Measurements from ENCODE around the gene WNK4. TPM values are rescaled to one million over a fixed set of nuclear protein-coding genes. Genes with fewer than 3 reads are reported as not detected.

Gene WNK4
- total RNA-seq, 2 donors from 2014 or later, result 0.08 TPM; not detected in 1

DNA sequence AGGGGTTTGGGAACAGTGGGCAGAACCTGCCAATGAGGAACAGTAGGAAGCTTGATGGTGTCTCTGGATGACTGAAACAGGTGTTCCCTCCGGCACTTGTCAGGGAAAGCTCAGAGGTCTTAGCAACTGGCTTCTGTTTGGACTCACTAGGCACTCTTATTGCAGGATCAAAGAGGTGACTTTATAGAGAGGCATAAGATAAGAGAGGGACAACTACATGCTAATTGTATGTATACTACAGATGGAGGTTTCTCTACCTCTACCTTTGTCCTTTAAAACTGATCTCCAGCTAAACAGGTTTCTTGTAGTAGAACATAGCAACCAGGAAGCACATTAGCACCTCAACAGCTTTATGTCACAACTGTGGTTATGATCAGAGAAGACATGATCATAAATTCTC is 25.8 kb downstream of the WNK4 start:
- TF ChIP-seq CTCF (IDR thresholded peaks at IDR 0.05), result no peak
- no peaks in the 10 kb centered on the region for H3K4me1 ChIP-seq
- no peaks in the 10 kb centered on the region for H3K9me3 ChIP-seq
- no peak overlapping the region for H3K27ac ChIP-seq
- H3K36me3 ChIP-seq, result peaks cover 18% of the 10 kb centered on the region
- H3K4me3 ChIP-seq, result no peak overlapping the region
- H3K27me3 ChIP-seq, result no peaks in the 10 kb centered on the region
- no peak for DNase-seq (ENCODE audit: low spot score)

GRCh38 chr17:42809250-42809649 is 28.8 kb downstream of the WNK4 start:
- DNase-seq (ENCODE audit: low spot score), result no peak
- peaks cover 42% of the 10 kb centered on the region for H3K36me3 ChIP-seq
- no peaks in the 10 kb centered on the region for H3K4me1 ChIP-seq
- no peak for TF ChIP-seq CTCF (IDR thresholded peaks at IDR 0.05)
- H3K9me3 ChIP-seq, result no peaks in the 10 kb centered on the region
- H3K27ac ChIP-seq, result no peak overlapping the region
- H3K27me3 ChIP-seq, result no peaks in the 10 kb centered on the region
- no peak overlapping the region for H3K4me3 ChIP-seq

GRCh38 chr17:42814633-42815399 is 34.4 kb downstream of the WNK4 start:
- no peaks in the 10 kb centered on the region for H3K4me1 ChIP-seq
- no peak for DNase-seq (ENCODE audit: low spot score)
- no peak for TF ChIP-seq CTCF (IDR thresholded peaks at IDR 0.05)
- no peaks in the 10 kb centered on the region for H3K27me3 ChIP-seq
- no peaks in the 10 kb centered on the region for H3K9me3 ChIP-seq
- peaks cover 86% of the 10 kb centered on the region for H3K36me3 ChIP-seq
- H3K27ac ChIP-seq, result no peak overlapping the region
- H3K4me3 ChIP-seq, result no peak overlapping the region

DNA sequence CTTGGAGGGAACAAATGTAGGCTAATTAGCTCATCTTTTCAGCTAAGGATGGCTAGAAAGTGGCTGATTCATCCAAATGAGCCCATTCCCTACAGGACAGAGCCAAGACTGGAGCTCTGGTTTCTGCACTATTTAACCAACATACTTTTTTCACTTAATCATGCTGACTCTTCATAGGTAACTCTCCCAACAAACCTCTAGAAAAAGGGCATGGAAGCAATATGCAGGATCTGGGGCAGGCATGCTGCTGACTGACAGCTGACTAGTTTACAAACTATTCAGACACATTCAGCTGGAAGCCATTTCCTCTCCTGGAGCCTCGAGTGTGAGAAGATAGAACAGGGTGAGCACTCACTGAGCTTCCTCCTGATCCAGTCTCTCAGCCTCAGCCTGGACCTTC is 37.5 kb downstream of the WNK4 start:
- TF ChIP-seq CTCF (IDR thresholded peaks at IDR 0.05), result no peak
- no peaks in the 10 kb centered on the region for H3K9me3 ChIP-seq
- DNase-seq (ENCODE audit: low spot score), result no peak
- no peak overlapping the region for H3K27ac ChIP-seq
- H3K4me3 ChIP-seq, result no peak overlapping the region
- H3K27me3 ChIP-seq, result no peaks in the 10 kb centered on the region
- H3K4me1 ChIP-seq, result peaks cover 0 to 3% of the 10 kb centered on the region in 2 donors
- peaks cover 83% of the 10 kb centered on the region for H3K36me3 ChIP-seq

- TF ChIP-seq CTCF (IDR thresholded peaks at IDR 0.05), result no peak
- no peak for DNase-seq (ENCODE audit: low spot score)
- no peaks in the 10 kb centered on the region for H3K9me3 ChIP-seq
- H3K4me3 ChIP-seq, result no peak overlapping the region
- H3K4me1 ChIP-seq, result peaks cover 0 to 8% of the 10 kb centered on the region in 2 donors
- H3K27ac ChIP-seq, result no peak overlapping the region
- H3K36me3 ChIP-seq, result peaks cover 78% of the 10 kb centered on the region
- no peaks in the 10 kb centered on the region for H3K27me3 ChIP-seq
Observed at GRCh38 chr17:42818379-42818778, 38.0 kb downstream of the WNK4 start.

Measured in right atrium auricular region (tissue), 2 donors.